Measurements from ENCODE around the gene NKX1-1.

The NKX1-1 gene

DNA sequence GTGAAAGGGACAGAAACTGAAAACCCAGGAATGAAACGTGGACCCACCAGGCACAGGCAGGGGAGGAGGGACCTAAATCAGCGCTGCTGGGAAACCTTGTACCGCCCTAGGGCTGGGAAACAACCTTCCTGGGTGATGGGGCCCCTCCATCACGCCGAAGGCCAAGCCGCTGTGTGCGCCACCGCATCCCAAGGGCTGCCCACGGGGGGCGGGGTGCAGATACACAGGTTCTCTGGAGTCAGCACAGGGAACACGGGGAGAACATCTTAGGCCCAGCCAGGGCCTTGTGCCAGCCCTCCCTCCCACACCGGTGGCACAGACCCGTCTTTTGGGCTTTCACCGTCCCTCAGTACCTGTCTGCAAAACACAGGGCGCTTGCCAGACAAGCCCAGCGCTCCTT, 46.3 kb downstream of the NKX1-1 start:
- no peak for DNase-seq (ENCODE audit: low spot score)

DNA sequence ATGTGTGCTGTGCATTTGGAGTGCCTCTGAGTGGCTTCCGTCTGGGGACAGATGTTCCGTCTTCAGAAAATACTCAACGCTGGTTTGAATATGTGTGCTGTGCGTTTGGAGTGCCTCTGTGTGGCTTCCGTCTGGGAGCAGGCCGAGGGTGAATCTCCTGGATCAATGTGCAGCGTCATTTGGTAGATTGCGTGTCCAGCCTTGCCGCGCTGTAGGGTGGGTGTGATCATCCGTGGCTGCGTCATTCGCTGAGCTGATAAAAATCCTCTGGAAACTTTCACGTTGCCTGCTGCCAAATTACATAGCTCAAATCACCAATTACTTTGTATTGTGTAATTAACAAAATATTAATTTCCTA, 47.1 kb downstream of the NKX1-1 start:
- DNase-seq (ENCODE audit: low spot score), result no peak

DNA sequence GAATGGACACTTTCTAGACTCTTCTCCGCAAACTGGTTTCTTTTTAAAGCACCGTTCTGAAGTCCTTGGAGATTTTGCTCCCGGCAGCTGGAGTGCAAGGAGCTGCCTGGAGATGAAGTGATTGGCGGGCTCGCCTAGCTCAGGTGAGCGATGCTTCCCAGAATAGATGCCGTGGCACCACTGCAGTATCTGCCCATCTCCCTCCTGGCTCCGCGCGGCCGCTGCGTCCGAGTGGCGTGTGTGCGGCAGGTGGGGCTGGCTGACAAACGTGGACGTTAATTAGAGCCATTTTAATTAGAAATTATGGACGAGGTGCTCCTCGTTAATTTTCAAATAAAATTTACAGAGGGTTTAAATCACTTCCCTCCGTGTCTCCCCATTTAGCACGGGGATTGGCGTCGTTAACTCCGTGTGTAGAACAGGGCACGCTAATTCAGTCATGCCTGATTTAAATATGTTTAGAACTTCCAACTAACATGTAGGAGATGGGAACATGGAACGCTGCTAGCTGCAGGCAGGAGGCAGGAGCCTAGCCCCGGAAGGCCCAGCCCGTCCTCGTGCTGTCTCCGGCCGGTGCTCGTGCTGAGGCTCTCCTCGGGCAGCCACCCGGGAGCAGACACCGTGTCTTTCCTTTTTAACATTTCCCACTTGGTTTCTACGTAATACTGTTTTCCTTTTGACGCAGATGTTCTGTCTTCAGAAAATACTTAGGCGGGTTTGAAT, 47.7 kb downstream of the NKX1-1 start:
- no peak for DNase-seq (ENCODE audit: low spot score)

DNA sequence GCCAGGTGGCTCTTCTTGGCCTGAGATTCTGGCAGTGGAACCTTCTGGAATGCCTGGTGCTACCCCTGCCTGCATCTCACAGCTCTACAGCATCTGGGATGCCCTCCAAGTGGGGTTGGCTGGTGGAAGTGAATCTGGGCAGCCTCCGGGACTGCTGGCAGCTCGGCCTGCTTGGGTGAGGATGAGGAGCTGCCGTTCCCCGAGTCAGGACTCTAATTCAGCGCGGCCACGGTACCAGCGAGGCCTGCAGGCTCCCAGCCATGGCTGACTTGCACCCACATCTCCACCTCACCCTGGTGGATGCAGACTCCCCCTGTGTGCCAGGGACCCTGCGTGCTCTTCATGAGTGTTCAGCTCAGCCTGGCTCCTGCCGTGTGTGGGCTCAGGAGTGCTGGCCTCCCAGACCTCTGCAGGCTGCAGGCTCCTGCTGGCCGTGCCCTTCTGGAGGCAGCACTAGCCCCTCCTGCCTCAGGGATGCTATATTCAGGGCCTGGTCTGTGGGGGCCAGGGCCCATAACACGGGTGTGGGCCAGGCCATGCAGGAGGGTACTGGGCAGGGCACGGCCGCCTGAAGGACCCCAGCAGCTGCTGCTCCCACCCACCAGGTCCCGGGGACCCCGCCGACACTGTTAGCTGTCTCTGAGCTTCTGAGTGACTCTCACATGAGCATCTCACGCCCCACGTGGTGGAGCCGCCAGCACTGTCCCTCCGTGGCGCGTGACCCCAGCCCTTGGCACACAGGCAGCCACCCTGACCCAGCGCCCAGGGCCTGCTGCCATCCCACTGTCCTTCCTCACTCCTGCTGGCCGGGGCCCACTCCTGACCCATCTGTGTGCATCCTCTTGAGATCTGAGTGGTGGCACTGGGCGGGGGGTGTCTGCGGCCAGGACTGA, 48.6 kb downstream of the NKX1-1 start:
- no peak for DNase-seq (ENCODE audit: low spot score)

DNA sequence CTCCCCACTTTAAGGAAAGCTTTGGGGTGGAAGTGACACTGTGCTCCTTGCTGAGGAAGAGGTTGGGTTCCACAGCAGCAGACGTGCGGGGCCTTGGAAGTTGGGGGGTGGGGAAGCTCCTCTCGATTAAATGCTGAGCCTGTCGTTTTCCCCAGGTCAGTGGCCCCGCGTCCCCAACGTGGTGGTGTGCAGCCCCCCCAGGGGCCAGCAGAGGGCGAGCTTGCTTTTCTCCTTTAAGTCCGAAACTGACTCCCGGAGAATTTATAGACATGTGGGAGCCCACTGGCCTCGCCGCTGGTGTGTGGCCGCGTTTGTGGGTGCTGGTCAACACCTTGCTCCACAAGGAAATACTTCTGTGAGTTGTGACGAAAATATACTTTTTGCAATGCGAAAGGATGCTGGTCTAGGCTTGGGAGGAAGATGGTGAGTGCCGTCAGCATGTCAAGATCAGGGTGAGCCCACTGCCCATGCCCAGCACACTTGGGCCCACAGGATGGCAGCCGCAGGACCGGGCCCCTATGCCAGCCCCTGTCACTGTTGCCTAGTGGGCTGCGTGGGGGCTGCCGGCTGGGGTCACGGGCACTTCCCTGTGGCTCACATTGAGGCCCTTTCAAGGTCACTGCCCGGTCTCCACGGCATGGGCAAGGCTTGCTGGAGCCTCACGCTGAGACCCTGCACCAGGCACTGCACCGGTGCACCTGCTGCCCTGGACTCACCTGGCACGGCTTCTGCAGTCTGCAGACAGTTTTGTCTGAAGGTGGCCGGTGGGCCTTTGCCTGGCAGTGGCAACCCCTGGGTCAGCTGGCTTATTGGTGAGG, 49.9 kb downstream of the NKX1-1 start:
- DNase-seq (ENCODE audit: low spot score), result peak; percentile 33

DNA sequence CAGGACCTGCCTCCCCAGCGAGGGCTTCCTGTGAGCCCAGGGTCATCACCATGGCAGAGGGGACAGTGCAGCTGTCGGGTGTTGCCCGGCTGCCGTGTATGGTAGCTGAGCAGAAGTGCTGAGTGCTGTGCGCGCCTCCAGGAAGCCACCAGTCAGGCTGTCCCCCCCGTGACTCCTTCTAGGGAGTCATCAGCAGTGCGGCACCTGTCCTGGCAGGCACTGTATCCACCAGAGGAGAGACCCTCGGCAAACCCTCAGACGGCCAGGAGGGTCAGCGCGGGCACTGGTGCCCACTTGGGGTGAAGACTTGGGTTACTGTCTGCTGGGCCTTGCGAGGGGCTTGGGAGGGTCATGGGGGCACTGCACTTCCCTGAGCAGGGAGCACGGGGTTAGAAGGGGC, 50.9 kb downstream of the NKX1-1 start:
- DNase-seq (ENCODE audit: low spot score), result no peak

DNA sequence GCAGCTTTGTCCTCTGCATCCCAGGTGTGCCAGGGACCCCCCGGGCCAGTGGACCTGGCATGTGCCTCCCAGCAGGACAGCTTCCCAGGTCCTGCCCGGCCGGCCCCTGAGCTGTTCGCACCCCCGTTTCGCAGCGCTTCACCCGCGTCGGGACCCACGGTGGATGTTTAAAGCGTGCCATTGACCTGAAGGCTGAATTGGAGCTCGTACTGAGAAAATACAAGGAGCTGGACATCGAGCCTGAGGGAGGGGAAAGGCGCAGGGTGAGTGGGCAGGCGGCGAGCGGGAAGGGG, 51.3 kb downstream of the NKX1-1 start:
- DNase-seq (ENCODE audit: low spot score), result no peak

DNA sequence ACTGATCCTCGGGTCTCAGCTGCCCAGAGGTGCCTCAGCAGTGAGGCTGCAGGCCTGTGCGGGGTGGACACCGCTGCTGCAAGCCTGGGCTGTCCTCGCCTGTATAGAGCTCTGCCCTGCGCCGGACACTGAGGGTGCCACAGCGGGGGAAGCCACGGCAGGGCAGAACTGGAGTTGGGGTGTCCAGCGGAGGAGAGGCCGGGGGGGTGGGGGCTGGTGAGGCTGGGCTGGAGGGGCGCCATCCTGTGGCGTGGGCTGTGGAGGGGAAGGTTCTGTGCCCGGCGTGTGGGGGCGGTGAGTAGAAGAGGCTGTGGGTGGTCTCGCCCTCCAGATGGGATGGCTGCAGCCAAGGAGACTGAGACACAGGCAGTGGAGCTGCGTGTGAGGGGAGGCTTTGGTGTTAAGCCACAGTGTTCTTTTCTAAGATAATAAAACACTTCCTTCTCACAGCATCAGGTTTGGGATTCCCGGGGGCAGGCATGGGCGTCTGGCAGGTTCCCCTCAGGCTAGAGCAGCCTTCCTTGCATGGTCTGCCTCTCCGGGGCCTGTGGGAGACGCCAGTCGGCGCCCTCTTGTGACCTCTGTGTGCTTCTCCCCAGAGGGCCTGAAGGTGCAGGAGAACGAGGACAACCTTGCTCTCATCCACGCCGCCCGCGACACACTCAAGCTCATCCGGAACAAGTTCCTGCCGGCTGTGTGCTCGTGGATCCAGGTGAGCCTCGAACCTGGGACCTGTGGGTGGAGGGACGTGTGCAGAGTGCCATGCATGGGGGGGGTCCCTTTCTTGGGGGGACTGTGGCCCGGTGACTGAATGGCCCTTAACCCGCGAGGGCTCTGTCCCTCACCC, 51.9 kb downstream of the NKX1-1 start:
- no peak for DNase-seq (ENCODE audit: low spot score)

DNA sequence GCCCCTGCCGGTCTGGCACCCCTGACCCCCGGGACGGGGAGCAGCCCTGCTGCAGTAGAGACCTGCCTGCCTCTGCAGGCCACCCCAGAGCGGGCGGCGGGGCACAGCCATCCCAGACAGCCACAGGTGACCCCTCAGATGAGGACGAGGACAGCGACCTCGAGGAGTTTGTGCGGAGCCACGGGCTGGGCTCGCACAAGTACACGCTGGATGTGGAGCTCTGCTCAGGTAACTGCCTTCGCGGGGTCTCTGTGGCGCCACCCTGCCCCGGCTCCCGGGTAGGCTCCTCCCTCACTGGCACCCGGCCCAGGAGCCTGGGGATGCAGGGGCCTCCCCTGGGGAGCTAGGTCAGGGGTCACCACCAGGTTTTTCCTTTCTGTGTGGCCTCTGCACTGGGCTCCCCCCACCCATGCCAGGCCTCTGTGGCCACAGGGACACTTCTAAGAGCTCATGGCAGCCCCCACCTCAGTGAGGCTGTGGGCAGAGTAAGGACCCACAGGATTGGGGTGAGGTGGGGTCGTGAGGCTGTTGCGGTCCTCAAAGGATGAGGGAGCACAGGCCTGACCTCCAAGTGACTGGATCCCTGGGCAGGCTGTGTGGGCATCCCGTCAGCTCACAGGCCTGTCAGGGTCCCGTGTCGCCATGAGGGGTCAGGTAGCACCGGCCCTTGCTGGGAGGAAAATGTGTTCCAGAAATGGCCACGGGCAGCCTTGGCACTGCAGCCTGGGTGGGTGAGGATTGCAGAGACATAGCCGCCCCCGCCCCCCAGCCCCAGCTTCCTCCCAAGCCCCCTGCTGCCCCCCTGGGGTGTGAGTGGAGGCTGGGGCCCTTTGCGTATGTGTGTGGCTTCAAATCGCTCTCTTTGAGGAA, 52.8 kb downstream of the NKX1-1 start:
- no peak for DNase-seq (ENCODE audit: low spot score)
